HG03460 (cell line): Measurements from ENCODE around the gene BACH2.

Source experiments
- ATAC-seq: cut with Tn5 transposase; IDR thresholded peaks from one replicate; pipeline ENCODE4 v1.9.1; 2021; ENCODE audit not compliant: unreplicated experiment

BACH2 gene

DNA sequence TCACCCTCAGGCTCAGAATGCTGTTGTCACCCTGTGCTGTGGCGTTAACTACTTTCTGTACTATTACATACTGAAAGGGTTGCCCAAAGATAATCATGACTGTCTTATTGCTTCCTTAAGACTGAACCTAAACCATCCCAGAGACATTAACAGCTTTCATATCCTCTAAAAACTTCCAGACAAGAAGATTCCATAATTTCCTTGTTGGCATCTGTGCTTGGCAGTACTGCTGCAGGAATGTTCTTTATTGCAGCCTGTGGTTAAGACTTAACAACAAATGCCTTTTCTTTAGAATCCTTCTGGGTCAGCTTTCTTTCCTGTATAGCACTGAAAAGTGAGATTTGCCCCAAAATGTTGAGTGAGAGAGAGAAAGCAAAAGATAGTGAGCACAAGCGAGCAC, 292.7 kb downstream of the BACH2 start:
- no peak for ATAC-seq

DNA sequence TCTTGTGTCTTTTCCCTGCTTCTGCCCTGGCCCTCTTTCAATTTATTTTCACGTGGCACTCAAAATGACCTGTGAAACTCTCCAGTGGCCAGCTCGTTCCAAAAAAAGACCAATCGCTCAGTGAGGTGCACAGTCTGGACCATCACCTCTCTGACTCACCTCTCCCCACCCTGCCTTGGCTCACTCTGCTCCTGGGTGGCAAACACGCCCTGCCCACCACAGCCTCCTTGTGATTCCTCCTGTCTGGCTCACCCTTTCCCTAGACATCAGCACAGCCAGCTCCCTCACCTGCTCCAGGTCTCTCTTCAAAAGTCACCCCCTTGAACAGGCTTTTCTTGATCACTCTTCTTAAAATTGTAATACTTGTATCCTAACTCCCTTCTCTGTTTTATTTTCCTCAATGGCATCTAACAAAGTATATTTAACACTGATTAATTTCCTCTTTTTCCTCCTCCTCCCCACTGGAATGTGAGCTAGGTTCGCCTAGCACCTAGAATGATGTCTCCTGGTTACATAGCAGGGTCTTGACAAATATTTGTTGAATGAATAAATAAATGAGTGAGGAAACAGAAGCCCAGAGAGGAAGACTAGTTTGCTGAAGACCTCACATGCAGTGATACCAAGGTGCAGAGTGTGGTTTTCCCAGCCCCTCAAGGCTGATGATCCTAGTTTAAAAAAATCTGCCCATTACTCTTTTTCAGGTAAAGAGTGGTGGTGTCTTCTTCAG, 293.4 kb downstream of the BACH2 start:
- ATAC-seq, result no peak

DNA sequence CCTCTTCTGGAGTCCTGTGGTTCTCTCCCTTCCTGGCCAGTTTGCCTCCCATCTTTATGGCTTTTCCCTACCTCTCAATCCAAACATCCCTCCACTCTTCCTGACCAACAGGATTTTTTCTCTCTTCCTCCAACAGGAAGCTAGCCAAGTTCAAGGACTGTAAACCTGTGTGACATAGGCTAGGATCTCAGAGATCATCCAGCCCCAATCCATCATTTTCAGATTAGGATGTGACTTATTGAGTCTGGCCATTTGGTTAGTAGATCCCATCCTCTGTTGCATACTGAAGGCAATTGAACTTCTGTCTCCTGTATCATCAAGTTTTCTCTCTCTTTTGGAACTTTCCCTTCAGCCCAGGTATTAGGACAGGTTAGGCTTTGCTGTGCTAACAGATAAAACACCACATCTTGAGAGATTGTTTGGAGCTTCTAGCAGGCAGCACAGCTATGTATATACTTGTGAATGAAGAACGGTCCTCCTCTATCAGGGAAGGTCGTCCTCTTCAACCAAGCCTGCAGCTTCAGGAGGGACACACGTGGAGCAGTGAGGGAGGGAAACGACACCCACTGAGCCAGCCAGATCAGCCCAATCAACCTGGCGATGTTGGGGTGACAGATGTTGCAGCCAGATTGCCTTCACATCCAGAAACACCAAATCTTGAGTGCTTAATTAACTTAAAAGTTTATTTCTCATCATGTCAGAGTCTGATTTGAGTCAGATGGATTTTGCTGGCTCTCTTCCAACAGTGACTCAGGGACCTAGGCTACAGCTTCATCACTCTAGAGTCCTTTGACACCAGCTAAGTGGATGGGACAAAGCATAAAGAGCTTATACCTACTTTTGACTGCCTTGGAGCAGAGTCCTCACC, 295.5 kb downstream of the BACH2 start:
- no peak for ATAC-seq

DNA sequence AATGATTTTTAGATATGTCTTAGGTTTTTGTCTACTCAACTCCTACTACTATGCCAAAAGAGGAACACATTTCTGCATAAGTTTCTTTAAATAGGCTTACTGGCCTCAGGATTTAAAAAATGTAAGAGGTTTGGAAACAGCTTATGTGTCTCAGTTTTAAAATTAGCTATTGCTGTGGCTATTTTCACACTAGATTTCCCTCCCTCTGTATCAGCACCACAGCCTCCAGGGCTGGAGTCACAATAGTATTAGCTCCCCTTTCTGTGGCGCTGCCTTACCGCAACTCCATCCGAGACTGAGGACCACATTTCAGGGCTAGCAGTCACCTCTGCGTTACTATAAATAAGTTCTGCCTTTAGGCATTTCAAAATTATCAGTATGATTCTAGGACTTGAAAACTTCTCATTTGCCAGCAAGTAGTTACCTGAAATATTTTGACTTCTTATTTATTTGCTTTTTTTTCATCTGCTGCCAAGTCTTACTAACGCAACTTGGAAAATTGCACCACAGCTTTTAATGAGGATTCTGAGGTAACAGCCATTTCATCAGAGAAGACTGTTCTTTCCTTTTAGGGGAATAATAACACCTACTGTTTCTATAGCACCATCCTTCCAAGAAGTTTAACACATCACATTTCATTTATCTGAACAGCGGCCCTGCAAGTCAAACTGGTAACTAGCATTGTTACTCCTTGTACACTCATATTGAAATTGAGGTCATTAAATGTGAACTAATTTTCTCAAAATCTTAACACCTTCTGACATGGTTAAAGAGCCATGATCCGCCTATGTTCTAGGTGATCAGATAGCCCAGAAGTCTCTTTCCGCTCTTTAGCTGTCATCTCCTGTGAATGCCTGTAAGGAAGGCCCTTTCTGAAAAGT, 296.5 kb downstream of the BACH2 start:
- no peak for ATAC-seq

DNA sequence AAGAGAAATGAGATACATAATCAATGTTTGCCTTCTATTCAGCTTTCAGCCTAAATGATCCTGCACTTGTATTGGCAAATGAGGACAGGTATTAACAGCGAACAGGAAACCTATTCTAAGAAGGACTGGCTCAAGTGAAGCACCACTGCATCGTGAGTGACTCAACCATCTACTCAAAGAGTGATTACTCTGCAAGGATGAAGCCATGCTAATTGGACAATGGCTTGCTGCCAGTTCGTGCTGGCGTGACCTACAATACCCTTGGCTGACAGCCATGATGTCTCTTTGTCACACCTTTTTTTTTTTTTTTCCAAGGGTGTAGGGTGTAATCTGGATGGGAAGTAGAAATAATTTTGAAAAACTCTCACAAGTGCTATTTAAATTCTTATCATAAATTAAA, 297.5 kb downstream of the BACH2 start:
- ATAC-seq, result no peak

DNA sequence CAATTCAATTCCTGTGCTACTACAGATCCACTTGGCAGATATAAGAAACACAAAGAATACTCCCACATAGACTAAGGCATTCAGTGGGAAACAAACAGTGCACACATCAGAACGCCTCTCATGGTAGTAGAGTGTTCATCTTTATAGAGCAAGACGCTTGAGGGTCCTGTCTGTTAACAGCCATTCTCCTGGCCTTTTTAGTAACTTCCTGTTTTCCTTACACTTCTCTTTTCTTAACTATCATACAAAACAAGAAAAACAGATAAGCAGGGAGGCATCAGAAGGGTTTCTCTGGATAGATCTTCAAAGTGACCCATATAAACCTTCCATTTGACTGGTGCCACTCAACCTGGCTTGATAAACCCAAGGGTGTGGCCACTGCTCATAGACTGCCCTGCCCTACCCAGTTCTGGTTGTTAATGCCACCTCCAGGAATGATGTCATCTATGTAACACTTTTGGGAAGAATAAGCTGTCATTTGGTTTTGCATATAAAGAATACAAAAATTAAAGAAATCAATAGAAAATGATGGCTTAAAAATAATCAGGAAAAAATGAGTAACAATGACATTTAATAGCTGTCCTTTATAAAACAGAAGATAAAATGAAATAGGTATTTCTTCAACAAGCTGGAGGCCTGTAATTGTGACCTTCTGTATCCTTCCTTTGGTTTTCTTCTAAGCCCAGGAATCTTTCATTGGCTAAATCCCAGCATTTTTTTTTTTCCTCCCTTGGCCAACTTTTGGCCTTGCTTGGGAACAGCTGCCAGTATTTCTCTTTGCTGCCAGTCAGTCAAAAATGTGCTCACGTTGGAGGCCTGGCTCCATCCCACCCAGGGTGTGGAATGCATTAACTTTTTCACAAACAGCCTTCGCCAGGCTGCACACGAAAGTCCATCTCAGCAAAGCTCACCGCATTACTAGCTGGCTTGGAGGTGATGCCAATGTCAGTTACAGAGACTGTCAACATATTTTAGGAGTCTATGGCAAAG, 298.9 kb downstream of the BACH2 start:
- no peak for ATAC-seq

DNA sequence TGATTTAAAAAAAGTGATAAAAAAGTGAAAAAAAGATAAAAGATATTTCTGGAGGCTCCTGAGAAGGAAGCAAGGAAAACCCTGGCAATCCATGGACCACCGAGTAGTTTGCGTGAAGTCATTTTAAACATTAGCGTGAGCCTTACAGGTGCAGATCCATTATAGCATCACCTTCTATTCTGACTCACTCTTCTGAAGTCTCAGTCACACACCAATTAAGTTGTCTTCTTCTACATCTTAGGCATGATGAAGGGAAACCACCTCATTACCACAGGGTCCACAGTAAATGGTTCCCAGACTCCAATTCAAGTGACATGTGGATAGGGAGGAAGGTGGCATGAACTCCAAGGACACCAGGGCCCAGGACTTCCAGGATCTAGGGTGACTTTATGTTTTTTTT, 303.2 kb downstream of the BACH2 start:
- ATAC-seq, result no peak

DNA sequence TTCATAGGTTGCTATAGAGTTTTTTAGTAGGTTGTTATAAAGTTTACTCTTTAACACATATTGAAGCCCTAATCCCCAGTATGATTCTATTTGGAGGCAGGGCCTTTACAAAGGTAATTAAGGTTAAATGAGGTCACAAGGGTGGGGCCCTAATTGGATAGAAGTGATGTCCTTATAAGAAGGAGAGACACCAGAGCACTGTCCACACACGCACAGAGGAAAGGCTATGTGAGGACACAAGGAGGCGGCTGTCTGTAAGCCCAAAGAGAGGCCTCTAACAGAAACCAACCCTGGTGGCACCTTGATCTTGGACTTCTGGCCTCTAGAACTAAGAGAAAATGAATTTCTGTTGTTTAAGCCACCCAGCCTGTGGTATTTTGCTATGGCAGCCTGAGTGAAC, 303.8 kb downstream of the BACH2 start:
- no peak for ATAC-seq

DNA sequence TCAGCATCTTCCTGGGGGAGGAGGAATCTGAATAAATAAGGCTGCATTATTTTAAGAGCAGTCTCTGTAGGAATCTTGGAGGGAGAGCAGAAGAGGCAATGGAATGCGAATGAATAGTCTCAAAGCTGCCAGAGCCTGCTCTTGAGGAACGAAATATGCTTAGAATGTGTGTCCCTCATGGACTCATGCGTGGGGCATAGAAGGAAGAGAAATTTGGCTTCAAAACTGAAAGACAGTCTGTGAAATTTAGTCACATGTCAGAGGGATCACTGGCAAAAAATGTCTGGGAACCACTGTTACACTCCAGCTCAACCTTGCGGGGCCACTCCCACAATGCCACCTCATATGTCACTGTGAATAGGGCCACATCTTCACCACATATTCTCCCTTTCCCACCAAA, 306.9 kb downstream of the BACH2 start:
- no peak for ATAC-seq

DNA sequence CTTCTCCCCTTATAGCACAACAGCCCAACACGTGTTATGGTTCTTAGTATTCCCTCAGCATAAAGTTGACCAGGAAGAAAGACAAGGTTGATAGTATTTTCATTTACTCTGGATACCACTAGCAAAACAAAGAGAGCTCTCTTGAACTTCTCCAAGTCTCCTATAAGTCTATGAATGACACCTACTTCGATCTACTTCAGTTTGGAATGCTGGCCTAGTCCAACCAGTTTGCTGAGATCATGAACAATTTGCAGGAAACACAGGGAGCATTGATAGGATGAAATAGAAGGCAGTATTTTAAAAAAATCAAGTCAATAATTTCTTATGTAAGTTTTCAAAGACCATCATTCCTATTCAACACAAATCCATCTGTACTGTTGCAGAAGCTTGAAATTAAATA, 308.8 kb downstream of the BACH2 start:
- ATAC-seq, result no peak

DNA sequence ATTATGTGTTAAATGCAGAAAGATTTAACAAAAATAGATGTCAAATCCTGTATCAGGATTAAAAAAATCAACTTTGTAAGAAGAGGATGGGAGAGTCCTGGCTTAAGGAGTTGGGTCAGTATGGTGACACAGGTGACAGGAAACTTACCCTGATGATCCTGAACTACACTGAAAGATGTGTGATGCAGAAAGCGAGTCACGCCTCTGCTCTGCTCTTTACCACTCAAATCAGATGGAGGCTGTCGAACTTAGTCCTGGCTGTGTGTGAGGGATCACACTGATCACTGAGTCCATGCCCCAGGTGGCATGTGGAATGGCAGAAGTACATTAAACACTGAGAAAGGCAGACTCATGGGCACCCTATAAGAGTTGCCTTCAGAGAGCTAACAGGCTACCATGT, 309.5 kb downstream of the BACH2 start:
- no peak for ATAC-seq

DNA sequence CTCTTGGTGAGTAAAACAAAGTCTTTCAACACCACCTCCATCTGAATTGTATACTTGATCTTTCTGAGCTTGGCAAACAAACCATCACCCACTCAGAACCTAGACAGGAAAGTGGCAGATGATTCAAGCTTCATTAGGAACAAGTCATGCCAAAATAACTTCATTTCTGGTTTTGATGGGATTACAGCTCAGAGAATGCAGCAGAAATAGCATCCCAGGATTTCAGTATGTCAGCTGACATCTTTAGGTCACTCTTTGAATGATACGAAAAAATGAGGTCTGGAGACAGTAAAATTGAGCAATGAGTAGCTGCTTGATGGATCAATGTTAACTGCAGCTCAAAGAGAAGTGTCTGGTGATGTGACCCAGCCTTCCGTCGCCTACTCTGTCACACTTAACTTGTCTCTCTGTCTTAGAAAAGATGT, 310.0 kb downstream of the BACH2 start:
- ATAC-seq, result no peak

DNA sequence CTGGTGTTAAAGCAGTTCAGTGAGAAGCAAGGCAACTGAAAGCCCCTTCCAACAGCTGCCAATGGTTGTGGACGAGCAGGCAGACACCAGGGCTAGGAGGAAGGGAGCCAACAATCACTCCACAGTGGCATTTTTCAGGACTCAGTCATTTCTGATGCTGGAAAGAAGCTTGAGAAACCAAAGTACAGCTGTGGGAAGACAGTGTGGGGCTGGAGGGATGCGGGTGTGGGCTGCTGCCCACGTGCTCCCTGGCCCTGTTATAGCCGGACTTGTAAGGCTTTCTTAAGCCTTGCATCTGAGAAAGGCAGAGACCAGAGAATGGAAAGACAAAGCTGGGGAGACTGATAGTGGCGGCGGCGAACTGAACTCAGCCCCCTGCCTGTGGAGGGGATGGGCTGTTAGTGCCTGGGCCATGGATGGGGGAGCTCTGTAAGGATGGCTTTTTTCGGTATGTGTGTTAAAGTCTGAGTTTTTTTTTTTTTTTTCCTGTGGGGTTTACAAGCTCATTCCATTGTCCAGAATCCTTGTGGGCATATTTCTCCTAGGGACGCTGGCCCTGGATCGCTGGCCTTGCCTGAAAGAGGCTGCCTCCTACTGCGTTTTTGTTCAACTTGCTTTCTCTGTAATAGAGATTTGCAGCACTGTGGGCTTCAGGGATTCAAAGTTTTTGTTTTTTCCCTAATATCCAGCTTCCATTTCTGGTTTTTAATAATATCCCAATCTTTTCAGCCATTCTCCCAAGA, 310.7 kb downstream of the BACH2 start:
- no peak for ATAC-seq

DNA sequence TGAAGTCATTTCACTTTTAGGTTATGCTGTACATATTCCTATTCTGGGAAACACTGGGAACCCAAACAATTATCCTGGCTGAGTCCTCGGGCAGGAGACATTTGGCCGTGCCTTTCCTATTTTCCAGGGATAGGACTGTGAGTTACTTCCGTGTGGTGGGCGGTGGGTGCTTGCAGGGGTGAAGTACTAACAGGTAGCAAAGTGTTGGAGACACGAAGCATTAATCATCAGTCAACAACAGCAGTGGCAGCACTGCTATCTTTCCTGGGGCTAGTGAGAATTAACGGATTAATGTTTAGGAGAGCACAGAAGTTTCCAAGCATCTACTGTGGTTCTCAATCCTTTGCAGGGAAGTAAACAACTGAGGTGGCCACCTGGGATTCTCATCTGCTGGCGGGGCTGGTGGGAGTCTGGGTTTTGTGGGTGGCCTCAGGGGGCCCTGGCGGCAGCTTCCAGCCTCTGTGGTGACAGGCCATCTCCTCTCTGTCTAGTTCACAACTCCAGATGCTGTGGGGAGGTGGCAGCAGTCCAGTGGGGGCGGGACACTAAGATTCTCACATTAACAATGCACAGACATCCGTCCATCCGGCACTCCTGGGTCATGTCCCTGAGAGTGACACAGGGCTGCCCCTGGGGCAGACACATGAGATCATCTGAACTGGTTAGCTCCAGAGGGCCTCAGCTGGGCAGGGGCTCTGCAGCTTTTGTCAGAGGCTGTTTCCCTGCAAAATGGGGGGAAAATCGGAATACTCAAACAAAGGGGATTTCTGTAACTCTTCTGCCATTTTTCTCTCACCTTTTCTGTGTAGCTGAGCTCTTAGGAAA, 311.5 kb downstream of the BACH2 start:
- no peak for ATAC-seq

DNA sequence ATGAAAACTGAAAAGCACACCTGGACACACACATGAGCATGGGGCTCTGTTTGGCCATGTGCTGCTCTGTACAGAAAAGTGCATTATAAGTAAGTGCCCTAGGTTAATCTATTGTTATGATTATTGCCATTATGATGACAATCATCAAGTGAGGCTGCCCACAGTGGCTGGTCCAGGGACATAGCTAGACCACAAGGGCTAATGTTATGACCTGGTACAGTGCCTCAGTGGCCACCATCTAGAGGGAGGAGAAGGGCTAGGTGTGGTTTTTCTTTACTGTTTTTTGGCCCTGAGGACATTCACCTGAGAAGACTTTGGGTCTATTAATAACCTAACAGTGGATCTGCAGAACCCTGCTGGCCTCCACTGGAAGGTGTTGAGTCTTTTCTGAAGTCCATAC, 316.3 kb downstream of the BACH2 start:
- no peak for ATAC-seq

DNA sequence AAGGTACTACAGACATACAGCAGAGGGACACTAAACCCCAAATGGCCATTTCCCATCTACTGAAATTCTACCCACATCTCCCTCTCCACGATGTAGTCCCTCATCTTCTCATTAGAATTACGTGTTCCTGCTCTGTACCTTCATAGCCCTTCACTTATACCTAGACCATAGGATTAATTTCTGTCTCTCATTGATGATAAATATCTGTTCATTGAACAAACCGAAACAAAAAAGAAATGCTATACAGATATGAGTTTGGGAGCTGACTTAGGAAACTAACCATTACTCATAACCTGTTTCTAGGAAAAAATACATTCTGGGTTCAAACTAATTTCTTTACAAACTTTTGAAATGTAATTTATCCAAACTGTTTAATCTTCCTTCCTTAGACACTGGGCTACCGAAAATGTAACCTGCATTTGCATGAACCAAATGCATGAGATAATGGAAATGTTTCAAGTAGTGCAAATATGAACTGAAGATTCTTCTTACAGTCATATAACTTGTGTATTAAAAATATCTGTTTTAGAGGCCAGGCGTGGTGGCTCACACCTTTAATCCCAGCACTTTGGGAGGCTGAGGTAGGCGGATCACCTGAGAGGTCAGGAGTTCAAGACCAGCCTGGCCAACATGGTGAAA, 317.0 kb downstream of the BACH2 start:
- no peak for ATAC-seq

DNA sequence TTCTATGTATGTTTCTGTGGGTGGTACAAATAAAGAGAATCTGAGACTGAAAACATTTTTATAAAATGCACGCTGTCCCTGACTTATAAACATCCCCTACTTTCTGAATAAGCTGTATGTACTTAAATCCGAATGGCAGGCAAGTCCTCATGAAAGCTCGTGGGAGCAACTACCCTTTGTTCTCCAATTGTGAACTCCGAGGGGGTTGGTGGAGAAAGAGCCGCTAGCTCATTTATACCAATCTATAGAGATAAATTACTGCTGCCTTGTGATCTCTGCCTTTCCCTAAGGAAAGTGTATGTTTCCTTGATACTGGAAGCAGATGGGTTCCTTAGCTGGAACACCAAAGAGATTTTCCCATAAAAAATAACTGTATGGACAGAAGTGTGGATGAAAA, 317.9 kb downstream of the BACH2 start:
- no peak for ATAC-seq
